IPS-11a (cell line): ENCODE measurements around the gene CAMTA1.

Source experiments
- H3K4me3 ChIP-seq: one replicate; pipeline ENCODE4 v1.5.1; 2013; ENCODE audit warnings: low read depth, low read length, control low read depth

CAMTA1 gene

GRCh38 chr1:7534061-7534825 is 749.0 kb downstream of the CAMTA1 start:
- H3K4me3 ChIP-seq = no peak overlapping the region

- H3K4me3 ChIP-seq = no peak overlapping the region
Observed at GRCh38 chr1:7535016-7535415, 749.8 kb downstream of the CAMTA1 start.

GRCh38 chr1:7535934-7536878 is 751.0 kb downstream of the CAMTA1 start:
- H3K4me3 ChIP-seq = no peak overlapping the region

- no peak overlapping the region for H3K4me3 ChIP-seq
Observed at GRCh38 chr1:7536891-7537591, 751.8 kb downstream of the CAMTA1 start.

DNA sequence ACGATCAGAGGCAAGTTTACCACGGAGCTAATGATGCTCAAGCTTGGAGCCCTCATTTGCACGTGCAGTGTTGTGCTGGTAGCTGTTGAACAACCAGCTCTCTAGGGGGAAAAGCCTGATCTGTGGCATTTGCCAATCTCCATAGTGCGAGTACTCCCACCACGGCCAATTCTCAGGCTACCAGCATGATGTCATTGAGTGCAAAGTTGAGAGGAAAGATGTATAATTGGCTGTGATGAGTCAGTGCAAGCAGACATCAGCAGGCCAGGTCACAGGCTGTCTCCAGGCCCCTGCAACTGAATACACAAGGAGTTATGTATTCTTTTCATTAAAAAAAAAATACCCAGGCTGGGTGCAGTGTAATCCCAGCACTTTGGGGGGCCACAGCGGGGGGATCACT is 752.8 kb downstream of the CAMTA1 start:
- no peak overlapping the region for H3K4me3 ChIP-seq

- H3K4me3 ChIP-seq = no peak overlapping the region
Observed at GRCh38 chr1:7538849-7539768, 753.9 kb downstream of the CAMTA1 start.

DNA sequence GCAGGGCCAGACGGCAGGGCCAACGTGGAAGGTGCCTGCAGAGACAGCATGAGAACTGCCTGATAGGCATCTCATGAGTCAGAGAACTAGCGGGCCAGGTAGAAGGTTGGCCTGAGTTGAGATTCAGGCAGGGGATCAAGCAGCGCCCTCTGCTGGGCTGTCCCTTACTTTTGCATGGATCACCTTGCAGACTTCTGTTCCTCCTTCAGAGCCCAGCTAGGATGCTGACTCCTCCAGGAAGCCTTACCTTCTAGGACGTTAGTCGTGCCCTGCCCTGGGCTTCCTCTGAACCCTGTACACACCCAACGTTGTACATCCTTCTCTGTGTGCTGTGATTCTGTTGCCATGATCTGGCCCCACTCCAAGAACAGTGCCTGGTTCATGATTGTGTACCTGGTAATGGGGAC is 754.5 kb downstream of the CAMTA1 start:
- H3K4me3 ChIP-seq = no peak overlapping the region

DNA sequence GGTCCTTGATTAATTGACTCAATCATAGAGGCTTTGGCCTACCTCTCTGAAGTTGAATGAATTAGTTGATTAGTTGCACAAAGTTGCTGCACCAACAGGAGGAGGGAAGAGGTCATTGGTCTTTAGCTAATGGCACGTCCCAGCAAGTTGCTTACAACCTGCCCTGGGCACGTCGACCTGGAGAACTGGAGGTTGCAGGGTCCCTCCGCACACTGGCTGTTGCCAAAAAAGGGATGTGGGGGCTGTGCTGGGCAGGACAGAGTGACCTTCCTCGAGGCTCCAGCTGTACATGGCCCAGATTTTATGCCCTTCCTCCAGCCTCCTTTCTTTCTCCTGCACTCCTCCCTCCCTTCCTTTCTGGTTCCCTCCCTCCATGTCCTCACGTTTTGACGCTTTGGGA is 755.6 kb downstream of the CAMTA1 start:
- H3K4me3 ChIP-seq = no peak overlapping the region

DNA sequence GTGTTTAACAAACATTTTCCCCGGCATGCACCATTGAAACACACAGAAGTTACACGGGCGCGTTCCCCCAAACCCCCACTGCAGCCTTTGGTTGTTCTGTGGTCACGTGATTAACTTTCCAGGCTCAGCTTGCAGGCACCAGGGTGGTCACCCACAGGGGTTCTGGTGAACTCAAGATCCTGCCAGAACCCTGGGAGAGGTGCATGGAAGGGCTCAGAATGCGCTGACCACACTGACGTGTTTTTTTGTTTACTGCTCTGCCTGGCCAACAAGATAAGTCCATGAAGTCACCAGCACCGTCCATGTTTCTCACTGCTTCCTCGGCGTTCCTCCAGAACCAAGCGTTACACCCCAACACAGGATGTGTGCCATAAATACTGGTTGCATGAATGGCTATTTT is 756.4 kb downstream of the CAMTA1 start:
- no peak overlapping the region for H3K4me3 ChIP-seq

GRCh38 chr1:7543718-7544090 is 758.5 kb downstream of the CAMTA1 start:
- H3K4me3 ChIP-seq = no peak overlapping the region

DNA sequence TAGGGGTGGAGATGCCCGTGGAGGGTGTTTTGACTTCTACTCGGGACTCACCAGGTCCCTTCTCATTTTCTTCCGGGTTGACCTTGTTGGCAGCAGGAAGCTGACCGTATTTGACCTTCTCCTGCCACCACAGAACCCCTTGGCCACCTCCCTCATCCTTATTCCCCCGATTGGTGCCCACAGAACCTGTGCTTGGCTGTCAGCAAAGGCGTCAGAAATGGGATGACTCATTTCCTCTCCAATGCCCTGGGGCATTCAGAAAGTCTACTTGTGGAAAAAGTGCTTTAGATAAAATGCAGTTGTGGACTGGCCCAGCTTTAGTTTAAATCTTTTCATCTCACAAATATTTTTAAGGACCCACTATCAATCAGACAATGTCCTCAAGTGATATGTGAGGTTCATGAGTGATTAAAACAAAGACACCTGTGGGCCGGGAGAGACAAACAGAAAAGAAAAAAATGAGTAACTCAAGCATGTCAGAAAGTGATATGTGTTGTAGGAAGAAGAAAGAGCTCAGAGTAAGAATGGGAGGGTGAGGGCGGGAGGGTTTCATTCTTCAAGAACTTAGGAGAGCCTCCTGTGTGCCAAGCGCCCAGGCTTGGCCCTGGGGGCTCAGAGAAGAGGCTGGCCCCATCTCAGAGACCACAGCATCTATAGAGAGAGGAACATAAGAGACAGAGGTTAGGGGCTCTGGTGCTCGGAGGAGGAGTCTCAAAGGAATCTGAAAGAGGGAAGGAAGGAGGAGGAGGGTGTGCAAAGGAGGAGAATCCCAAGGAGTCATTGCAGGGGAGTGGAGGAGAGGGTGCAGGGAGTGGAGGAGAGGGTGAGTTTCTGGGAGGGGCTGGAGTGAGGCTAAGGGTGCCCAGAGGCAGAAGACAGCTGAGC is 764.3 kb downstream of the CAMTA1 start:
- no peak overlapping the region for H3K4me3 ChIP-seq

DNA sequence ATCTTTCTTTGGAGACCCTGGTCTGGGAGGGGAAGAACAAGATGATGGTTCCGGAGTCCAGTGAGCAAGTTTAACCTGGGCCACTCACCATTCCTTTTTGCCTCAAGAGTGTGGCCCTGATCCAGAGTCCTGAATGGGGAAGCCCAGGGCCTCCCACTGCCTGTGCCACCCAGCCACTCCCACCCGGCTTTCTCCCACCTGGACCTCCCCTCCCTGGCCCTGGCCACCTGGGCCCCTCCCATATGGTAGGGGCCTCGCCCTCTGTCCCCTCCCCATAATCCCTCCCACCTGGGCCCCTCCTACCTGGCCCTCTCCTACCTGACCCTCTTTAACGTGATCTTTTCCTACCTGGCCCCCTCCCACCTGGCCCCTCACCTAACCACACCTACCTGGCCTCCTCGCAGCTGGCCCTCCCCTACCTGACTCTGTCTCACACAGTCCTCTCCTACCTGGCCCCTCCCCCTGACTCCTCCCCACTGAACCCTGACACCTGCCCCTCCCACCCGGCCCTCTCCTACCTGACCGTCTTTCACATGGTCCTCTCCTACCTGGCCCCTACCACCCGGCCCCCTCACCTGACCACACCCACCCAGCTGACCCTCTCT is 765.1 kb downstream of the CAMTA1 start:
- no peak overlapping the region for H3K4me3 ChIP-seq

GRCh38 chr1:7550981-7551380 is 765.7 kb downstream of the CAMTA1 start:
- H3K4me3 ChIP-seq = no peak overlapping the region

DNA sequence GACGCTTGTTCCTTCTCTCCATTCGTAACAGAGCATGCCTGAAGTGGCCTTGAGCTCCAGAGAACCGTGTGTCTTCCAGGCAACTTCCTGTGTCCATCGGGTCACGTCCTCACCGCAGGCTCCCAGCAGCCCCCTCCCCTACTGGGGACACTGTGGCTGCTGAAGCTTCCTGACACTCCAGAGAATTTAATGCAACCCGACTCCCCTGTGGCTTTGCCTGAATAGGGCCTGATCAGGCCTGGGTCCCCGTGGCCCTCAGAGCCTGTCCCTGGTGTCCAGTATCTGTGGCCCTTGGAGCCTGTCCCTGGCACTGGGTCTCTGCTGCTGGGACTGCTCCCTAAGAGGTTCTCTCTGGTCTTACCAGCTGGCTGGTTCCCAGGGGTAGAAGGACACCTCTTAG is 766.2 kb downstream of the CAMTA1 start:
- H3K4me3 ChIP-seq = no peak overlapping the region

DNA sequence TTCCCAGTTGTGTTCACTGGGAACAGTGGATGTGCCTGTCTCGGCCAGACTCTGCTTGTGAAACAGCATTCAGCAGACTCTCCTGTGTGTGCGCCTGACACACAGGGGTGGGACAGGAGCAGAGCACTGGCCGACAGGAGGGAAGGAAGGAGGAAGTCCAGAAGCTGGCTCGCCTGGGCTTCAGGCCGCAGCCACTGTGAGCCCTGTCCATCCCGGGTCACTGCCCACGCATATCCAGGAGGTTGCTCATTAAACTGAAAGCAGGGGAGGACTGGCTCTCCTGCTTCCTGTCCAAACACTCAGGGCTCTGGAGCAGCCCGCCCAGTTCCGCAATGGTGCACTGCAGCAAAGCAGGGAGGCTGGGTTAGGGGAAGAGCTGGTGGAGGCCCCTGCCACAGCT is 767.1 kb downstream of the CAMTA1 start:
- no peak overlapping the region for H3K4me3 ChIP-seq

GRCh38 chr1:7553042-7553690 is 767.9 kb downstream of the CAMTA1 start:
- no peak overlapping the region for H3K4me3 ChIP-seq

GRCh38 chr1:7554385-7555235 is 769.4 kb downstream of the CAMTA1 start:
- H3K4me3 ChIP-seq = no peak overlapping the region
